ENCODE measurements around the gene SPSB1.

SPSB1 gene

DNA sequence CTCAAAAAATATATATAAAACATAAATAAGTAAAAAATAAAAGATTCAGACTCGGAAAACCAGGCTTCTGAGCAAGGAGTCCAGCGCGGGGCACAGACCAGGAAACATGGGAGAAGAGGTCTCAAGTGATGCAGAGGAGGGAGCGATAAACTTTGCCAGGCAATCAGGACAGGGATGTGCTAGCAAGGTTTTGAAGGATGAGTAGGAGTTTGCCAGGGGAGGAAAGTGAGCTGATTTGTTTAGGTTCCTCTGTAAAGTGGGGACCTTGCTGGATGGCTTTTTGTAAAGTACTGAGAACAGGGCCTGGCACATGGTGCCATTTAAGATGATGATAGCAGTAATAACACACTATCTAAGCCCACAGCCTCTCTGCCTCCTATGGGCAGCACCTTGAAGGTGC, 86.1 kb downstream of the SPSB1 start:
- TF ChIP-seq EZH2phosphoT487 (IDR thresholded peaks at IDR 0.05; ENCODE audit: low read length) (no peak), EZH2 (optimal IDR thresholded peaks at IDR 0.05; ENCODE audit: low read depth, low read length) (no peak)
- TF ChIP-seq, protein P1, sequence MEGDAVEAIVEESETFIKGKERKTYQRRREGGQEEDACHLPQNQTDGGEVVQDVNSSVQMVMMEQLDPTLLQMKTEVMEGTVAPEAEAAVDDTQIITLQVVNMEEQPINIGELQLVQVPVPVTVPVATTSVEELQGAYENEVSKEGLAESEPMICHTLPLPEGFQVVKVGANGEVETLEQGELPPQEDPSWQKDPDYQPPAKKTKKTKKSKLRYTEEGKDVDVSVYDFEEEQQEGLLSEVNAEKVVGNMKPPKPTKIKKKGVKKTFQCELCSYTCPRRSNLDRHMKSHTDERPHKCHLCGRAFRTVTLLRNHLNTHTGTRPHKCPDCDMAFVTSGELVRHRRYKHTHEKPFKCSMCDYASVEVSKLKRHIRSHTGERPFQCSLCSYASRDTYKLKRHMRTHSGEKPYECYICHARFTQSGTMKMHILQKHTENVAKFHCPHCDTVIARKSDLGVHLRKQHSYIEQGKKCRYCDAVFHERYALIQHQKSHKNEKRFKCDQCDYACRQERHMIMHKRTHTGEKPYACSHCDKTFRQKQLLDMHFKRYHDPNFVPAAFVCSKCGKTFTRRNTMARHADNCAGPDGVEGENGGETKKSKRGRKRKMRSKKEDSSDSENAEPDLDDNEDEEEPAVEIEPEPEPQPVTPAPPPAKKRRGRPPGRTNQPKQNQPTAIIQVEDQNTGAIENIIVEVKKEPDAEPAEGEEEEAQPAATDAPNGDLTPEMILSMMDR (IDR thresholded peaks at IDR 0.05; ENCODE audit: low read length): no peak
- Histone ChIP-seq H2AFZ (ENCODE audit: low read length) (no peak overlapping the region), H3K9me3 (replicated peaks; ENCODE audit: insufficient read depth, low read length) (no peaks in the 10 kb centered on the region), H3K79me2 (ENCODE audit: low read length) (no peaks in the 10 kb centered on the region), H4K20me1 (ENCODE audit: insufficient read depth, low read length) (no peaks in the 10 kb centered on the region), H3K9me2 (replicated peaks; ENCODE audit: insufficient read depth, low read length) (no peaks in the 10 kb centered on the region), H3K9ac (ENCODE audit: low read length) (no peak overlapping the region), H3K4me3 (ENCODE audit: low read length) (no peak overlapping the region), H3K27me3 (replicated peaks; ENCODE audit: insufficient read depth, low read length) (peaks cover 16% of the 10 kb centered on the region), H3K4me1 (ENCODE audit: low read length) (no peaks in the 10 kb centered on the region), H3F3A (ENCODE audit: insufficient read depth, low read length) (no peaks in the 10 kb centered on the region), H3K27ac (ENCODE audit: low read length) (no peak overlapping the region), H3K4me2 (ENCODE audit: low read depth, low read length) (no peak overlapping the region), H3K36me3 (replicated peaks; ENCODE audit: insufficient read depth, low read length) (no peaks in the 10 kb centered on the region)
- no peak for DNase-seq

DNA sequence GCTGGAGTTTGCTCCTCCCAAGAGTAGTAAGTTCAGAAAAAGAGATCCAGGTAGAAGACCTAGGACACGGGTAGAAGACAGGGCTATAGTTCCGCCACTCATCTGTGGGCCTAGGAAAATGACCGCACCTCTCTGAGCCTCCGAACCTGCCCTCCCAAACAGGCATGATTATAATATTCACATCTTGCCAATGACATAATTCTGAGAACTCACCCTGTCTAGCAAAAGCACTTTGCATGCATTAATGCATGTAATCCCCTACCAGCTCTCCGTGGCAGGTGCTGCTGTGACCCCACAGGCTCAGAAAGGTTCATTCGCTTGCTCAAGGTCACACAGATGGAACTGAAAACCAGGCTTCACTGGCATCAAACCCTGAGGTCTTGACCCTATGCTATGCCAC, 88.0 kb downstream of the SPSB1 start:
- Histone ChIP-seq H3K4me1 (ENCODE audit: low read length) (no peaks in the 10 kb centered on the region), H3K79me2 (ENCODE audit: low read length) (no peaks in the 10 kb centered on the region), H3K27me3 (replicated peaks; ENCODE audit: insufficient read depth, low read length) (peaks cover 23% of the 10 kb centered on the region), H3K4me3 (ENCODE audit: low read length) (no peak overlapping the region), H3K9me3 (replicated peaks; ENCODE audit: insufficient read depth, low read length) (no peaks in the 10 kb centered on the region), H3K9ac (ENCODE audit: low read length) (no peak overlapping the region), H3K9me2 (replicated peaks; ENCODE audit: insufficient read depth, low read length) (no peaks in the 10 kb centered on the region), H3K36me3 (replicated peaks; ENCODE audit: insufficient read depth, low read length) (no peaks in the 10 kb centered on the region), H2AFZ (ENCODE audit: low read length) (no peak overlapping the region), H3K4me2 (ENCODE audit: low read depth, low read length) (no peak overlapping the region), H4K20me1 (ENCODE audit: insufficient read depth, low read length) (no peaks in the 10 kb centered on the region), H3K27ac (ENCODE audit: low read length) (no peak overlapping the region), H3F3A (ENCODE audit: insufficient read depth, low read length) (no peaks in the 10 kb centered on the region)
- no peak for DNase-seq
- TF ChIP-seq EZH2 (optimal IDR thresholded peaks at IDR 0.05; ENCODE audit: low read depth, low read length) (no peak), EZH2phosphoT487 (IDR thresholded peaks at IDR 0.05; ENCODE audit: low read length) (no peak)
- TF ChIP-seq, protein P1 (IDR thresholded peaks at IDR 0.05; ENCODE audit: low read length): no peak

DNA sequence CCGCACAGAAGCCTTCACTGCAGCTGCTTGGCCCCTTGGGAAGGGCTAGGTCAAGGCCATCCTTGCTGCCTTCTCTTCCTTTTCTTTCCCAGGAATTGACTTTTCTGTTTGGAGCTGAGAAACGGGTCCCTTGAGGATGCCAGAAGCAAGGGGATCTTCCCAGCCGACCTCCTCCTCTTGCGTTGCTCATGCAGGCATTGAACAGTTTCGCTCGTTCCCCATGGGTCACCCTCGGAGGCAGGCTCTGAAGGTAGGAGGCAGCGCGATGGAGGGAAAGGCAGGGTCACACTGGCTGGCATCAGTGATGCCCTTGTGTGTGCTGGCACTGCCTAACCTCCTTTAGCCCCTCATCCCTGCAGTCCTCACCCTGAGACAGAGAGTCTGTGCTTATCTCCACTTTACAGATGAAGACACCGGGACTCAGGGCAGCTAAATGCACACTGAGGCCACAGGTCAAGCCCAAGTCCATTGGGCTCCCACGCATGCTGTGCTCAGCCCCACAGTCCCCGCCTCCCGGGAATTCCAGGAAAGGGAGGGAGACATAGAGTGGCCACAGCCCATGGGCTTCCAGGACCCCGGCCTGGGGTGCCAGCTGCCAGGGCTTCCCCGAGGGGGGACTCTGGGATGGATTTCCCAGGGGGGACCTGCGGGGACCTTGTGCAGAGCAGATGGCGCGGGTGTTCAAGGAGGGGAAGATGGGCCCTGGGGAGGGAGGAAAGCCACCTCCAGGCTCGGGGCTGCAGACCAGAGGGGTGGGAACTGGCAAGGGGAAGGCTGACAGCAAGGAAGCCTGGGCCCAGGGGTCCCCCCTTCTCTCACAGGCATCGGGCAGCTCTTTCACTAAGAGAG, 90.2 kb downstream of the SPSB1 start:
- Histone ChIP-seq H3K9me2 (replicated peaks; ENCODE audit: insufficient read depth, low read length) (no peaks in the 10 kb centered on the region), H3K36me3 (replicated peaks; ENCODE audit: insufficient read depth, low read length) (no peaks in the 10 kb centered on the region), H3K79me2 (ENCODE audit: low read length) (no peaks in the 10 kb centered on the region), H3K9ac (ENCODE audit: low read length) (no peak overlapping the region), H3K4me3 (ENCODE audit: low read length) (no peak overlapping the region), H3F3A (ENCODE audit: insufficient read depth, low read length) (no peaks in the 10 kb centered on the region), H3K9me3 (replicated peaks; ENCODE audit: insufficient read depth, low read length) (no peaks in the 10 kb centered on the region), H3K4me2 (ENCODE audit: low read depth, low read length) (no peak overlapping the region), H3K27ac (ENCODE audit: low read length) (no peak overlapping the region), H2AFZ (ENCODE audit: low read length) (no peak overlapping the region), H3K27me3 (replicated peaks; ENCODE audit: insufficient read depth, low read length) (peaks cover 23% of the 10 kb centered on the region), H4K20me1 (ENCODE audit: insufficient read depth, low read length) (no peaks in the 10 kb centered on the region), H3K4me1 (ENCODE audit: low read length) (no peaks in the 10 kb centered on the region)
- no peak for DNase-seq
- TF ChIP-seq EZH2 (optimal IDR thresholded peaks at IDR 0.05; ENCODE audit: low read depth, low read length) (no peak), EZH2phosphoT487 (IDR thresholded peaks at IDR 0.05; ENCODE audit: low read length) (no peak)
- TF ChIP-seq, protein P1 (IDR thresholded peaks at IDR 0.05; ENCODE audit: low read length): no peak
